Measurements from ENCODE around the gene PRR35. TPM values are rescaled to one million over a fixed set of nuclear protein-coding genes. Genes with fewer than 3 reads are reported as not detected.

The PRR35 gene
- total and polyA plus RNA-seq, 2 donors (not counting 3 experiments of a cell fraction or from before 2014, with no cell fraction given) = not detected

DNA sequence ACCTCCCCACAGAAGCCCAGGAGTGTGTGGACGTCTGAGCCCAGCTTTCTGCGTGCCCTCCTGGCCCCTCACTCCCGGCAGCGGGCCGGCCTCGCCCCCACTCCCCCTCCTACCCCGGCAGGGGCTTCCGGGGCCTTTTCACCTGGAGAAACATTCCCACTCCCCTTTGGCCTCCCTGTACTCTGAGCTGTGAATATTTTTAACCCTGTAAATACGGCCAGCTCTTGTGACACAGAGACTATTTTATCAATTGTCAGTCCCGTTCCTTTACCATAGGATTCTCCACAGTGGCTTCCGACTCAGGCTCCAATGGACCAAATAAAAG lies 5.9 kb upstream of the PRR35 start:
- Histone ChIP-seq H3K9me1 (replicated peaks; ENCODE audit: control insufficient read depth, extremely low read depth, insufficient read depth, low read length) (no peaks in the 10 kb centered on the region), H2AFZ (ENCODE audit: low read depth, low read length) (no peak overlapping the region), H3K9ac (replicated peaks; ENCODE audit: extremely low read depth, insufficient read depth, low read length) (no peak overlapping the region), H3K27me3 (ENCODE audit: control insufficient read depth in 2 of 2, insufficient read depth in 2 of 2, low read length in 2 of 2) (peaks cover 2 to 3% of the 10 kb centered on the region in 2 experiments), H3K4me1 (ENCODE audit: control insufficient read depth, extremely low read depth, insufficient read depth, low read length) (peaks cover 6% of the 10 kb centered on the region), H3K4me2 (ENCODE audit: insufficient read depth, low read length) (no peak overlapping the region), H3K79me2 (ENCODE audit: control insufficient read depth, insufficient read depth, low read length) (no peaks in the 10 kb centered on the region), H3K4me3 (replicated peaks in 1 of 3; ENCODE audit: insufficient read depth in 1 of 3, low read depth in 1 of 3, low read length in 3 of 3) (no peak overlapping the region), H3K27ac (ENCODE audit: insufficient read depth, low read depth, low read length) (no peak overlapping the region), H3K36me3 (ENCODE audit: control insufficient read depth in 2 of 2, extremely low read depth in 1 of 2, insufficient read depth in 2 of 2, low read length in 2 of 2) (peaks cover 0 to 11% of the 10 kb centered on the region in 2 experiments), H4K20me1 (replicated peaks; ENCODE audit: control insufficient read depth, extremely low read depth, insufficient read depth, low read length) (no peaks in the 10 kb centered on the region), H3K9me3 (replicated peaks; ENCODE audit: control insufficient read depth, insufficient read depth, low read length) (no peaks in the 10 kb centered on the region)
- no peak for TF ChIP-seq POLR2A (IDR thresholded peaks at IDR 0.05; ENCODE audit: low read depth, low read length)
- TF ChIP-seq GATA2 (IDR thresholded peaks at IDR 0.05; ENCODE audit: insufficient read depth, insufficient read length, low read depth, low read length) = no peak
- TF ChIP-seq FOS (IDR thresholded peaks at IDR 0.05; ENCODE audit: borderline replicate concordance, insufficient read depth, low read length) = no peak
- TF ChIP-seq JUN (IDR thresholded peaks at IDR 0.05; ENCODE audit: borderline replicate concordance, insufficient read depth, insufficient read length, low read depth) = no peak
- TF ChIP-seq POLR2AphosphoS5 (IDR thresholded peaks at IDR 0.05; ENCODE audit: insufficient read depth, low read depth, low read length) = no peak
- no peak for TF ChIP-seq MYC (IDR thresholded peaks at IDR 0.05; ENCODE audit: low read depth, low read length)
- no peak for TF ChIP-seq CTCF (IDR thresholded peaks at IDR 0.05; ENCODE audit: extremely low read depth in 1 of 2, insufficient read depth in 1 of 2, low read depth in 1 of 2, low read length in 2 of 2)
- TF ChIP-seq EZH2 (IDR thresholded peaks at IDR 0.05; ENCODE audit: borderline replicate concordance, low read depth, low read length, severe bottlenecking) = no peak
- TF ChIP-seq MAX (IDR thresholded peaks at IDR 0.05; ENCODE audit: insufficient read depth, insufficient read length) = no peak
- BruUV-seq (replicated peaks) = no TSS peak
- no peak for DNase-seq (ENCODE audit: low read depth, low spot score)
- dilution Hi-C loops (cut with MboI; ENCODE audit: extremely low pct_ligation_motif_present, low sequenced_read_pairs) (no loop called here), intact Hi-C loops (cut with micrococcal nuclease) (no loop called here)
- ChIA-PET POLR2A (no interaction called here), CTCF (interaction anchor here (0.7 to 2.8 kb wide), 4 partner anchors 10 to 25 kb away, joined by 3 to 9 read pairs (median 4); partner anchors contain the start of gene NHLRC4)
- FAIRE-seq = peak; percentile 73

Measured in endothelial cell of umbilical vein (primary cell).